ENCODE data around the gene RPS3. TPM values are rescaled to one million over a fixed set of nuclear protein-coding genes. Genes with fewer than 3 reads are reported as not detected.
A peak's percentile ranks its signal among the peaks of the same experiment; 100 is the strongest.

The RPS3 gene
- total RNA-seq, 1 experiment from 2014 or later, result 6,280 TPM

- TF ChIP-seq, protein P1, sequence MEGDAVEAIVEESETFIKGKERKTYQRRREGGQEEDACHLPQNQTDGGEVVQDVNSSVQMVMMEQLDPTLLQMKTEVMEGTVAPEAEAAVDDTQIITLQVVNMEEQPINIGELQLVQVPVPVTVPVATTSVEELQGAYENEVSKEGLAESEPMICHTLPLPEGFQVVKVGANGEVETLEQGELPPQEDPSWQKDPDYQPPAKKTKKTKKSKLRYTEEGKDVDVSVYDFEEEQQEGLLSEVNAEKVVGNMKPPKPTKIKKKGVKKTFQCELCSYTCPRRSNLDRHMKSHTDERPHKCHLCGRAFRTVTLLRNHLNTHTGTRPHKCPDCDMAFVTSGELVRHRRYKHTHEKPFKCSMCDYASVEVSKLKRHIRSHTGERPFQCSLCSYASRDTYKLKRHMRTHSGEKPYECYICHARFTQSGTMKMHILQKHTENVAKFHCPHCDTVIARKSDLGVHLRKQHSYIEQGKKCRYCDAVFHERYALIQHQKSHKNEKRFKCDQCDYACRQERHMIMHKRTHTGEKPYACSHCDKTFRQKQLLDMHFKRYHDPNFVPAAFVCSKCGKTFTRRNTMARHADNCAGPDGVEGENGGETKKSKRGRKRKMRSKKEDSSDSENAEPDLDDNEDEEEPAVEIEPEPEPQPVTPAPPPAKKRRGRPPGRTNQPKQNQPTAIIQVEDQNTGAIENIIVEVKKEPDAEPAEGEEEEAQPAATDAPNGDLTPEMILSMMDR (IDR thresholded peaks at IDR 0.05; ENCODE audit: insufficient read depth in 1 of 2, low read depth in 1 of 2, low read length in 1 of 2, severe bottlenecking in 1 of 2, unreplicated experiment in 1 of 2), result no peak
- Histone ChIP-seq H3K9me3 (no peaks in the 10 kb centered on the region), H3K27me3 (replicated peaks; ENCODE audit: control insufficient read depth, insufficient read depth, low read length) (no peaks in the 10 kb centered on the region), H3K36me3 (ENCODE audit: control insufficient read depth, insufficient read depth, low read length) (no peaks in the 10 kb centered on the region), H3K4me1 (no peaks in the 10 kb centered on the region), H3K4me3 (ENCODE audit: low read depth, low read length) (no peak overlapping the region)
- H3K27ac Mint-ChIP-seq (ENCODE audit: unreplicated experiment), result peak overlapping the region; percentile 32
- no peak overlapping the region for H3K4me3 Mint-ChIP-seq (ENCODE audit: unreplicated experiment)
- no TSS peak for BruUV-seq (replicated peaks)
- no peaks in the 10 kb centered on the region for H3K36me3 Mint-ChIP-seq (ENCODE audit: insufficient read depth, unreplicated experiment)
- POLR2A ChIA-PET, result interaction anchor here (0.5 kb wide), 1 partner anchor 1226 kb away, joined by 3 read pairs; no protein-coding TSS in a partner anchor
- H3K27me3 Mint-ChIP-seq (ENCODE audit: insufficient read depth, unreplicated experiment), result no peaks in the 10 kb centered on the region
- no peak for DNase-seq
- intact Hi-C loops (cut with micrococcal nuclease; ENCODE audit: unreplicated experiment), result no loop called here
- H3K9me3 Mint-ChIP-seq (ENCODE audit: unreplicated experiment), result no peaks in the 10 kb centered on the region
- CTCF ChIA-PET, result interaction anchor here (1.0 to 1.6 kb wide), 4 partner anchors 49 to 83 kb away, joined by 3 to 14 read pairs (median 8); no protein-coding TSS in a partner anchor
- no peaks in the 10 kb centered on the region for H3K4me1 Mint-ChIP-seq (ENCODE audit: low read depth, unreplicated experiment)
Measured at GRCh38 chr11:75450236-75450635, 50.9 kb downstream of the RPS3 start.

DNA sequence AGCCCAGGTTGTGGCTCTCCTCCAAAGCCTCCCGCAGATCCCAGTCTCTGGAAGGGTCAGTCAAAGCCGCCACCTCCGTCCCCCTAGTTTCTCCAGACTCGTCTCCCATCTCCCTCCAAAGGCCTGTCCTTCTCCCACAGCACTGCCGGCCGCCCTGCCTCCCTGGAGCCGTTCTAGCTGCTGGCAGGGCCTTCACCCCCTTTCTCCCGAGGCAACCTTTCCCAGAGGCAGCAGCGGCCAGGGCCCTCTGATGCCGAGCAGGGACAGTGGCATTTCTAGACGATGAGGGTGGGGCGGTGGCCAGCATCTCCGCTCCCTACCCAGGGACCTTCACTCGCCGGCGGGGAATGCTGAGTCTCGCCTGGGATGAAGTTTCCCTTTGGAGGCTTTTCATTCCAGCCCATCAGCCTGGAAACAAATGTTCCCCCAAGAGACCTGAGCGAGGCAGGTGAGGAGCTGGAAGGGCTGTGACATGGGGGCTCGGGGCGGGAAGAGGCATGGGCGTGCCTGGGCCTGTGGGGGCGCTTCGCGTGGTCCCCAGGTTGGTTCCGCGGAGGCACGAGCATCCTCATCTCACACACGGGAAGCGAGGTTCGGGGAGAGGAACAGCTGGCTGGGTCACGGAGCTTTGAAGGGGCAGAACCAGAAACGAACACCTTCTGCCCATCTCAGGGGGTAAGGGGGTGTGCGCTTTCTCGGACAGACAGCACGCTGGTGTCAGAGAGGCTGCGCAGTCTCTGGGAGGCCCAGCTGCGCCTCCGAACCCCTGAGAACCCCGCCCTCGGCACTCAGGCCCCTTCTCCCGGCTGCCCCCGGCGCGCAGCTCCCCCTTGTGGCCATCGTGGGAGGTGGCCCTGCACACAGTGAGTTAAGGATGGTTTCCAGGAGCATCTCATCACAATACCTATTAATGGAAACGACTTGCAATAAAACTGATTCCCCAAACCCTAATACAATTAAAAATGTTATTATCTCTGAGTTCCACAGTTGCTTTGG is 51.8 kb downstream of the RPS3 start:
- H3K4me1 Mint-ChIP-seq (ENCODE audit: low read depth, unreplicated experiment), result no peaks in the 10 kb centered on the region
- Histone ChIP-seq H3K4me1 (no peaks in the 10 kb centered on the region), H3K27me3 (replicated peaks; ENCODE audit: control insufficient read depth, insufficient read depth, low read length) (no peaks in the 10 kb centered on the region), H3K4me3 (ENCODE audit: low read depth, low read length) (no peak overlapping the region), H3K36me3 (ENCODE audit: control insufficient read depth, insufficient read depth, low read length) (no peaks in the 10 kb centered on the region), H3K9me3 (no peaks in the 10 kb centered on the region)
- H3K4me3 Mint-ChIP-seq (ENCODE audit: unreplicated experiment), result no peak overlapping the region
- H3K9me3 Mint-ChIP-seq (ENCODE audit: unreplicated experiment), result no peaks in the 10 kb centered on the region
- no TSS peak for BruUV-seq (replicated peaks)
- TF ChIP-seq, protein P1 (IDR thresholded peaks at IDR 0.05; ENCODE audit: insufficient read depth in 1 of 2, low read depth in 1 of 2, low read length in 1 of 2, severe bottlenecking in 1 of 2, unreplicated experiment in 1 of 2), result peak; percentile 93 to 98
- H3K27me3 Mint-ChIP-seq (ENCODE audit: insufficient read depth, unreplicated experiment), result no peaks in the 10 kb centered on the region
- POLR2A ChIA-PET, result interaction anchor here (0.5 to 0.8 kb wide), 3 partner anchors 29 to 82 kb away, joined by 3 to 6 read pairs (median 4); no protein-coding TSS in a partner anchor
- H3K36me3 Mint-ChIP-seq (ENCODE audit: insufficient read depth, unreplicated experiment), result no peaks in the 10 kb centered on the region
- CTCF ChIA-PET, result interaction anchor here (0.5 to 1.6 kb wide), 23 partner anchors 10 to 613 kb away, joined by 3 to 14 read pairs (median 5); partner anchors contain the start of genes GDPD5 and SERPINH1
- H3K27ac Mint-ChIP-seq (ENCODE audit: unreplicated experiment), result no peak overlapping the region
- intact Hi-C loops (cut with micrococcal nuclease; ENCODE audit: unreplicated experiment), result loop anchor here (1.0 kb wide), 1 partner anchor 43 kb away; no protein-coding TSS in a partner anchor
- DNase-seq, result peak in 1 of 2 experiments; percentile 79

DNA sequence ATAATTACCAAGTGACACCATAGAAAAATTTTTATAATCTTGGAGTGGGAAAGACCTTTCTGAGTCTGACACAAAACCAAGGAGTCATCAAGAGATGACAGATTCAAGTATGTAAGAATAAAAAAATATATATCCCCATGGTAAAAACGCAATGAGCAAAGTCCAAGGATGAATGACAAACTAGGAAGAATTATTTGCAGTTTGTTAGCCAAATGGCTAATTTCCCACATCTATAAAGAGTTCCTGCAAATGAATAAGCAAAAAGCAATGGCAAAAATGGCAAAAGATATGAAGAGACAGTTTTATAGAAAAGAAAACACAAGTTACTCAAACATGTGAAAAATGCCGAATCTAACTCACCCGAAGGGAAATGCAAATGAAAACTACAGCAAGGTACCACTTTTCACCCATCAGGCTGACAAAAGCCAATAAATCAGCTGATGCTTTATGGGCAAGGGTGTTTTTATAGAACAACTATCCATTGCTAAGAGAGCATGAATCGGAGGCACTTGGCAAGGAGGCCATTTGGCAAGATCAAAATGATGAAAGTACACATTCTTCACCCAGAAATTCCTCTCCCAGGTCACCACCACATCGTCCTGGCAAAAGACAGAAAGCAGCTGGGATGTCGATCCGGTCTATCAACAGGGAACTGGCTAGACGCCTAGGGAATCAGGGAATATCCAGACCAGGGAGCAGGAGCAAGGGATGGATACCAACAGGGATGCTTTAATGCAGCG is 54.8 kb downstream of the RPS3 start:
- TF ChIP-seq, protein P1 (IDR thresholded peaks at IDR 0.05; ENCODE audit: insufficient read depth in 1 of 2, low read depth in 1 of 2, low read length in 1 of 2, severe bottlenecking in 1 of 2, unreplicated experiment in 1 of 2), result no peak
- Mint-ChIP-seq H3K27me3 (ENCODE audit: insufficient read depth, unreplicated experiment) (no peaks in the 10 kb centered on the region), H3K9me3 (ENCODE audit: unreplicated experiment) (no peaks in the 10 kb centered on the region), H3K4me3 (ENCODE audit: unreplicated experiment) (no peak overlapping the region), H3K27ac (ENCODE audit: unreplicated experiment) (no peak overlapping the region), H3K4me1 (ENCODE audit: low read depth, unreplicated experiment) (no peaks in the 10 kb centered on the region), H3K36me3 (ENCODE audit: insufficient read depth, unreplicated experiment) (no peaks in the 10 kb centered on the region)
- BruUV-seq (replicated peaks), result no TSS peak
- intact Hi-C loops (cut with micrococcal nuclease; ENCODE audit: unreplicated experiment), result no loop called here
- H3K36me3 ChIP-seq (ENCODE audit: control insufficient read depth, insufficient read depth, low read length), result no peaks in the 10 kb centered on the region
- ChIA-PET CTCF (interaction anchor here (0.9 to 1.8 kb wide), 3 partner anchors 9 to 66 kb away, joined by 3 to 5 read pairs (median 5); no protein-coding TSS in a partner anchor), POLR2A (no interaction called here)
- H3K27me3 ChIP-seq (replicated peaks; ENCODE audit: control insufficient read depth, insufficient read depth, low read length), result no peaks in the 10 kb centered on the region
- no peak overlapping the region for H3K4me3 ChIP-seq (ENCODE audit: low read depth, low read length)
- H3K4me1 ChIP-seq, result no peaks in the 10 kb centered on the region
- no peaks in the 10 kb centered on the region for H3K9me3 ChIP-seq
- DNase-seq, result no peak

All from Caco-2 (cell line).